ENCODE data around the gene ERO1B.

- TF ChIP-seq CTCF (IDR thresholded peaks at IDR 0.05; ENCODE audit: insufficient read depth, low read length, poor library complexity, severe bottlenecking) (no peak), EZH2phosphoT487 (conservative IDR thresholded peaks at IDR 0.05; ENCODE audit: low read length) (no peak)
Measured at GRCh38 chr1:236201786-236202185, 80.0 kb downstream of the ERO1B start.
